ENCODE results near the gene SRGAP2B. TPM values are rescaled to one million over a fixed set of nuclear protein-coding genes. Genes with fewer than 3 reads are reported as not detected.
"Not testable (repeated sequence)": the region's sequence is repeated elsewhere in the genome, so short reads cannot be mapped to it uniquely, and the experiment has no call there.

The SRGAP2B gene
- total and polyA plus RNA-seq, 4 donors, result 5.8 to 49.8 (median 25.3) TPM

GRCh38 chr1:144979960-144980595 is 115.0 kb downstream of the SRGAP2B start:
- H3K27me3 ChIP-seq (ENCODE audit: control insufficient read depth in 3 of 3, insufficient read depth in 3 of 3, low read length in 2 of 3); ATAC-seq (ENCODE audit: insufficient read depth, low FRiP score); H3K27ac ChIP-seq (ENCODE audit: low read depth in 1 of 2, low read length in 1 of 2); H3K4me3 ChIP-seq; H3K4me1 ChIP-seq (ENCODE audit: control insufficient read depth in 5 of 5, insufficient read depth in 5 of 5, low read length in 5 of 5); H3K9me3 ChIP-seq (ENCODE audit: control insufficient read depth in 4 of 4, insufficient read depth in 3 of 4, low read length in 3 of 4); H3K9ac ChIP-seq (ENCODE audit: insufficient read depth in 1 of 2, low read length in 2 of 2); H3K36me3 ChIP-seq (ENCODE audit: control insufficient read depth in 4 of 4, insufficient read depth in 4 of 4, low read length in 4 of 4); DNase-seq: not testable (repeated sequence)
- WGBS, 2 donors, result 42 to 81% methylated on average over 1 of the region's 5 CpGs

- ATAC-seq (ENCODE audit: insufficient read depth, low FRiP score), result peak; percentile 53
- H3K9me3 ChIP-seq (ENCODE audit: control insufficient read depth in 4 of 4, insufficient read depth in 3 of 4, low read length in 3 of 4); H3K27ac ChIP-seq (ENCODE audit: low read depth in 1 of 2, low read length in 1 of 2); DNase-seq; H3K36me3 ChIP-seq (ENCODE audit: control insufficient read depth in 4 of 4, insufficient read depth in 4 of 4, low read length in 4 of 4); H3K27me3 ChIP-seq (ENCODE audit: control insufficient read depth in 3 of 3, insufficient read depth in 3 of 3, low read length in 2 of 3); H3K9ac ChIP-seq (ENCODE audit: insufficient read depth in 1 of 2, low read length in 2 of 2); H3K4me1 ChIP-seq (ENCODE audit: control insufficient read depth in 5 of 5, insufficient read depth in 5 of 5, low read length in 5 of 5); H3K4me3 ChIP-seq: not testable (repeated sequence)
- no CpG with 5 or more reads among the region's 2 CpGs for WGBS, 2 donors
These were observed 117.3 kb downstream of the SRGAP2B start for GRCh38 chr1:144977856-144978255.

- H3K4me1 ChIP-seq (ENCODE audit: control insufficient read depth in 5 of 5, insufficient read depth in 5 of 5, low read length in 5 of 5); H3K27ac ChIP-seq (ENCODE audit: low read depth in 1 of 2, low read length in 1 of 2); ATAC-seq (ENCODE audit: insufficient read depth, low FRiP score); H3K9ac ChIP-seq (ENCODE audit: insufficient read depth in 1 of 2, low read length in 2 of 2); H3K36me3 ChIP-seq (ENCODE audit: control insufficient read depth in 4 of 4, insufficient read depth in 4 of 4, low read length in 4 of 4); DNase-seq; H3K4me3 ChIP-seq; H3K9me3 ChIP-seq (ENCODE audit: control insufficient read depth in 4 of 4, insufficient read depth in 3 of 4, low read length in 3 of 4); H3K27me3 ChIP-seq (ENCODE audit: control insufficient read depth in 3 of 3, insufficient read depth in 3 of 3, low read length in 2 of 3): not testable (repeated sequence)
- no CpG with 5 or more reads among the region's 3 CpGs for WGBS, 2 donors
These were observed 123.2 kb downstream of the SRGAP2B start for GRCh38 chr1:144971936-144972335.

- not testable (repeated sequence) for H3K36me3 ChIP-seq (ENCODE audit: control insufficient read depth in 4 of 4, insufficient read depth in 4 of 4, low read length in 4 of 4); H3K4me3 ChIP-seq; H3K4me1 ChIP-seq (ENCODE audit: control insufficient read depth in 5 of 5, insufficient read depth in 5 of 5, low read length in 5 of 5); H3K27me3 ChIP-seq (ENCODE audit: control insufficient read depth in 3 of 3, insufficient read depth in 3 of 3, low read length in 2 of 3); H3K9me3 ChIP-seq (ENCODE audit: control insufficient read depth in 4 of 4, insufficient read depth in 3 of 4, low read length in 3 of 4); ATAC-seq (ENCODE audit: insufficient read depth, low FRiP score); H3K9ac ChIP-seq (ENCODE audit: insufficient read depth in 1 of 2, low read length in 2 of 2); H3K27ac ChIP-seq (ENCODE audit: low read depth in 1 of 2, low read length in 1 of 2); DNase-seq
- 74 to 79% methylated on average over 2 to 3 of the region's 3 CpGs for WGBS, 2 donors
These were observed 128.6 kb downstream of the SRGAP2B start for GRCh38 chr1:144966488-144966887.

GRCh38 chr1:144964765-144965164 is 130.4 kb downstream of the SRGAP2B start:
- H3K36me3 ChIP-seq (ENCODE audit: control insufficient read depth in 4 of 4, insufficient read depth in 4 of 4, low read length in 4 of 4); H3K9me3 ChIP-seq (ENCODE audit: control insufficient read depth in 4 of 4, insufficient read depth in 3 of 4, low read length in 3 of 4); DNase-seq; H3K4me3 ChIP-seq; H3K27me3 ChIP-seq (ENCODE audit: control insufficient read depth in 3 of 3, insufficient read depth in 3 of 3, low read length in 2 of 3); H3K9ac ChIP-seq (ENCODE audit: insufficient read depth in 1 of 2, low read length in 2 of 2); ATAC-seq (ENCODE audit: insufficient read depth, low FRiP score); H3K27ac ChIP-seq (ENCODE audit: low read depth in 1 of 2, low read length in 1 of 2); H3K4me1 ChIP-seq (ENCODE audit: control insufficient read depth in 5 of 5, insufficient read depth in 5 of 5, low read length in 5 of 5): not testable (repeated sequence)
- 93 to 96% methylated on average over 4 to 12 of the region's 12 CpGs for WGBS, 2 donors

- not testable (repeated sequence) for H3K27me3 ChIP-seq (ENCODE audit: control insufficient read depth in 3 of 3, insufficient read depth in 3 of 3, low read length in 2 of 3)
These were observed 130.9 kb downstream of the SRGAP2B start for GRCh38 chr1:144964186-144964585.

GRCh38 chr1:144963571-144963970 is 131.6 kb downstream of the SRGAP2B start:
- H3K4me1 ChIP-seq (ENCODE audit: control insufficient read depth in 5 of 5, insufficient read depth in 5 of 5, low read length in 5 of 5); H3K9me3 ChIP-seq (ENCODE audit: control insufficient read depth in 4 of 4, insufficient read depth in 3 of 4, low read length in 3 of 4); H3K27ac ChIP-seq (ENCODE audit: low read depth in 1 of 2, low read length in 1 of 2); H3K36me3 ChIP-seq (ENCODE audit: control insufficient read depth in 4 of 4, insufficient read depth in 4 of 4, low read length in 4 of 4); H3K27me3 ChIP-seq (ENCODE audit: control insufficient read depth in 3 of 3, insufficient read depth in 3 of 3, low read length in 2 of 3); DNase-seq; H3K4me3 ChIP-seq; H3K9ac ChIP-seq (ENCODE audit: insufficient read depth in 1 of 2, low read length in 2 of 2): not testable (repeated sequence)
- peak; percentile 76 for ATAC-seq (ENCODE audit: insufficient read depth, low FRiP score)
- 66 to 87% methylated on average over 2 to 3 of the region's 3 CpGs for WGBS, 2 donors

More at GRCh38 chr1:144964186-144964585, 130.9 kb downstream of the SRGAP2B start:
- not testable (repeated sequence) for ATAC-seq (ENCODE audit: insufficient read depth, low FRiP score); H3K27ac ChIP-seq (ENCODE audit: low read depth in 1 of 2, low read length in 1 of 2); H3K4me3 ChIP-seq; DNase-seq; H3K36me3 ChIP-seq (ENCODE audit: control insufficient read depth in 4 of 4, insufficient read depth in 4 of 4, low read length in 4 of 4); H3K9me3 ChIP-seq (ENCODE audit: control insufficient read depth in 4 of 4, insufficient read depth in 3 of 4, low read length in 3 of 4); H3K4me1 ChIP-seq (ENCODE audit: control insufficient read depth in 5 of 5, insufficient read depth in 5 of 5, low read length in 5 of 5); H3K9ac ChIP-seq (ENCODE audit: insufficient read depth in 1 of 2, low read length in 2 of 2)
- 100% methylated on average over 1 of the region's 1 CpG for WGBS, 2 donors

GRCh38 chr1:144961604-144962583 is 133.2 kb downstream of the SRGAP2B start:
- WGBS, 2 donors, result no CpG with 5 or more reads among the region's 9 CpGs
- not testable (repeated sequence) for H3K4me3 ChIP-seq; H3K36me3 ChIP-seq (ENCODE audit: control insufficient read depth in 4 of 4, insufficient read depth in 4 of 4, low read length in 4 of 4); H3K27ac ChIP-seq (ENCODE audit: low read depth in 1 of 2, low read length in 1 of 2); H3K4me1 ChIP-seq (ENCODE audit: control insufficient read depth in 5 of 5, insufficient read depth in 5 of 5, low read length in 5 of 5); H3K27me3 ChIP-seq (ENCODE audit: control insufficient read depth in 3 of 3, insufficient read depth in 3 of 3, low read length in 2 of 3); H3K9me3 ChIP-seq (ENCODE audit: control insufficient read depth in 4 of 4, insufficient read depth in 3 of 4, low read length in 3 of 4); ATAC-seq (ENCODE audit: insufficient read depth, low FRiP score); DNase-seq; H3K9ac ChIP-seq (ENCODE audit: insufficient read depth in 1 of 2, low read length in 2 of 2)
